Measurements from ENCODE around the gene TMX4. TPM values are rescaled to one million over a fixed set of nuclear protein-coding genes. Genes with fewer than 3 reads are reported as not detected.

Gene TMX4
- total RNA-seq, 1 experiment from 2014 or later = 12.0 TPM

DNA sequence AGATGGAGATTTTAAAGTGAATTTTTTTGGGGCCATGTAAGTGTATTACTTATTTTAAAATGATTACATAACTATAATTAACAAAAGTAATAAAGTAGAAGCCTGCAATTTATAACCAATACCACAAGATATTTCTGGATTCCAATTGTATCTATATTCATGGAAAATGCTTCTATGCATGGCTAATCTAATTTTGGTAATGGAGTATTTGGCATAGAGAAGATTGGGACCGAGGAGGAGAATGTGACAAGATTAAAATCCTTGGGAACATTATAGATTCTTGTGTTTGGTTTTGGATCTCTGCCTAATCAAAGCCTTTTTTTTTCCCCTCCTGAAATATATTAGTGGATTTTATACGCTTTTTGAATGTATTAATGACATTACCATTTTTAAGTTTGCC is 12.9 kb upstream of the TMX4 start:
- Histone ChIP-seq H3K4me3 (replicated peaks in 1 of 2; ENCODE audit: low read depth in 1 of 2, low read length in 2 of 2) (no peak overlapping the region), H3K36me3 (ENCODE audit: control insufficient read depth in 1 of 2, insufficient read depth in 2 of 2, low read length in 2 of 2) (no peaks in the 10 kb centered on the region), H3K4me1 (ENCODE audit: control insufficient read depth in 1 of 2, insufficient read depth in 2 of 2, low read length in 2 of 2) (no peaks in the 10 kb centered on the region), H2AFZ (ENCODE audit: low read depth, low read length, poor library complexity, severe bottlenecking) (no peak overlapping the region), H3K9me2 (ENCODE audit: insufficient read depth) (no peaks in the 10 kb centered on the region), H3K79me2 (ENCODE audit: insufficient read depth, low read length) (no peaks in the 10 kb centered on the region), H4K20me1 (ENCODE audit: insufficient read depth) (no peaks in the 10 kb centered on the region), H3K27me3 (ENCODE audit: insufficient read depth, low read length) (no peaks in the 10 kb centered on the region), H3K4me2 (ENCODE audit: low read length) (no peak overlapping the region), H3K9ac (ENCODE audit: low read length) (no peak overlapping the region), H3K27ac (ENCODE audit: low read depth, low read length) (no peak overlapping the region), H3K9me3 (ENCODE audit: control insufficient read depth in 1 of 2, insufficient read depth in 1 of 2, low read depth in 1 of 2, low read length in 2 of 2) (no peaks in the 10 kb centered on the region)
- TF ChIP-seq, protein P1, sequence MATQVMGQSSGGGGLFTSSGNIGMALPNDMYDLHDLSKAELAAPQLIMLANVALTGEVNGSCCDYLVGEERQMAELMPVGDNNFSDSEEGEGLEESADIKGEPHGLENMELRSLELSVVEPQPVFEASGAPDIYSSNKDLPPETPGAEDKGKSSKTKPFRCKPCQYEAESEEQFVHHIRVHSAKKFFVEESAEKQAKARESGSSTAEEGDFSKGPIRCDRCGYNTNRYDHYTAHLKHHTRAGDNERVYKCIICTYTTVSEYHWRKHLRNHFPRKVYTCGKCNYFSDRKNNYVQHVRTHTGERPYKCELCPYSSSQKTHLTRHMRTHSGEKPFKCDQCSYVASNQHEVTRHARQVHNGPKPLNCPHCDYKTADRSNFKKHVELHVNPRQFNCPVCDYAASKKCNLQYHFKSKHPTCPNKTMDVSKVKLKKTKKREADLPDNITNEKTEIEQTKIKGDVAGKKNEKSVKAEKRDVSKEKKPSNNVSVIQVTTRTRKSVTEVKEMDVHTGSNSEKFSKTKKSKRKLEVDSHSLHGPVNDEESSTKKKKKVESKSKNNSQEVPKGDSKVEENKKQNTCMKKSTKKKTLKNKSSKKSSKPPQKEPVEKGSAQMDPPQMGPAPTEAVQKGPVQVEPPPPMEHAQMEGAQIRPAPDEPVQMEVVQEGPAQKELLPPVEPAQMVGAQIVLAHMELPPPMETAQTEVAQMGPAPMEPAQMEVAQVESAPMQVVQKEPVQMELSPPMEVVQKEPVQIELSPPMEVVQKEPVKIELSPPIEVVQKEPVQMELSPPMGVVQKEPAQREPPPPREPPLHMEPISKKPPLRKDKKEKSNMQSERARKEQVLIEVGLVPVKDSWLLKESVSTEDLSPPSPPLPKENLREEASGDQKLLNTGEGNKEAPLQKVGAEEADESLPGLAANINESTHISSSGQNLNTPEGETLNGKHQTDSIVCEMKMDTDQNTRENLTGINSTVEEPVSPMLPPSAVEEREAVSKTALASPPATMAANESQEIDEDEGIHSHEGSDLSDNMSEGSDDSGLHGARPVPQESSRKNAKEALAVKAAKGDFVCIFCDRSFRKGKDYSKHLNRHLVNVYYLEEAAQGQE (IDR thresholded peaks at IDR 0.05; ENCODE audit: low read depth) = no peak
- TF ChIP-seq SP1 (IDR thresholded peaks at IDR 0.05; ENCODE audit: low read depth) = no peak
- no peak for TF ChIP-seq RAD21 (IDR thresholded peaks at IDR 0.05; ENCODE audit: low read depth)
- TF ChIP-seq POLR2AphosphoS5 (IDR thresholded peaks at IDR 0.05; ENCODE audit: low read depth, low read length) = no peak
- TF ChIP-seq CEBPB (IDR thresholded peaks at IDR 0.05; ENCODE audit: low read depth) = no peak
- TF ChIP-seq SIN3A (IDR thresholded peaks at IDR 0.05; ENCODE audit: low read depth) = no peak
- TF ChIP-seq POLR2A (IDR thresholded peaks at IDR 0.05; ENCODE audit: borderline replicate concordance, extremely low read depth, insufficient read depth, insufficient read length) = no peak
- no peak for TF ChIP-seq ZFX (IDR thresholded peaks at IDR 0.05)
- TF ChIP-seq SRF (IDR thresholded peaks at IDR 0.05; ENCODE audit: low read depth) = no peak
- TF ChIP-seq, protein P2, sequence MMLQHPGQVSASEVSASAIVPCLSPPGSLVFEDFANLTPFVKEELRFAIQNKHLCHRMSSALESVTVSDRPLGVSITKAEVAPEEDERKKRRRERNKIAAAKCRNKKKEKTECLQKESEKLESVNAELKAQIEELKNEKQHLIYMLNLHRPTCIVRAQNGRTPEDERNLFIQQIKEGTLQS (IDR thresholded peaks at IDR 0.05) = no peak
- no peak for TF ChIP-seq CBX3 (IDR thresholded peaks at IDR 0.05; ENCODE audit: low read depth)
- no peak for TF ChIP-seq ELF1 (IDR thresholded peaks at IDR 0.05; ENCODE audit: borderline replicate concordance, low read depth)
- TF ChIP-seq YY1 (IDR thresholded peaks at IDR 0.05; ENCODE audit: extremely low read depth, insufficient replicate concordance, low read depth, low read length) = no peak
- TF ChIP-seq, protein P3, sequence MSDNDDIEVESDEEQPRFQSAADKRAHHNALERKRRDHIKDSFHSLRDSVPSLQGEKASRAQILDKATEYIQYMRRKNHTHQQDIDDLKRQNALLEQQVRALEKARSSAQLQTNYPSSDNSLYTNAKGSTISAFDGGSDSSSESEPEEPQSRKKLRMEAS (IDR thresholded peaks at IDR 0.05) = no peak
- TF ChIP-seq, protein P4, sequence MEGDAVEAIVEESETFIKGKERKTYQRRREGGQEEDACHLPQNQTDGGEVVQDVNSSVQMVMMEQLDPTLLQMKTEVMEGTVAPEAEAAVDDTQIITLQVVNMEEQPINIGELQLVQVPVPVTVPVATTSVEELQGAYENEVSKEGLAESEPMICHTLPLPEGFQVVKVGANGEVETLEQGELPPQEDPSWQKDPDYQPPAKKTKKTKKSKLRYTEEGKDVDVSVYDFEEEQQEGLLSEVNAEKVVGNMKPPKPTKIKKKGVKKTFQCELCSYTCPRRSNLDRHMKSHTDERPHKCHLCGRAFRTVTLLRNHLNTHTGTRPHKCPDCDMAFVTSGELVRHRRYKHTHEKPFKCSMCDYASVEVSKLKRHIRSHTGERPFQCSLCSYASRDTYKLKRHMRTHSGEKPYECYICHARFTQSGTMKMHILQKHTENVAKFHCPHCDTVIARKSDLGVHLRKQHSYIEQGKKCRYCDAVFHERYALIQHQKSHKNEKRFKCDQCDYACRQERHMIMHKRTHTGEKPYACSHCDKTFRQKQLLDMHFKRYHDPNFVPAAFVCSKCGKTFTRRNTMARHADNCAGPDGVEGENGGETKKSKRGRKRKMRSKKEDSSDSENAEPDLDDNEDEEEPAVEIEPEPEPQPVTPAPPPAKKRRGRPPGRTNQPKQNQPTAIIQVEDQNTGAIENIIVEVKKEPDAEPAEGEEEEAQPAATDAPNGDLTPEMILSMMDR (IDR thresholded peaks at IDR 0.05 in 2 of 3, conservative IDR thresholded peaks at IDR 0.05 in 1 of 3; ENCODE audit: borderline replicate concordance in 1 of 3, insufficient read depth in 1 of 3, low read depth in 2 of 3, low read length in 2 of 3) = no peak
- TF ChIP-seq EZH2phosphoT487 (IDR thresholded peaks at IDR 0.05; ENCODE audit: borderline replicate concordance) = no peak
- TF ChIP-seq FOSL1 (IDR thresholded peaks at IDR 0.05; ENCODE audit: low read depth) = no peak
- TF ChIP-seq, protein P5, sequence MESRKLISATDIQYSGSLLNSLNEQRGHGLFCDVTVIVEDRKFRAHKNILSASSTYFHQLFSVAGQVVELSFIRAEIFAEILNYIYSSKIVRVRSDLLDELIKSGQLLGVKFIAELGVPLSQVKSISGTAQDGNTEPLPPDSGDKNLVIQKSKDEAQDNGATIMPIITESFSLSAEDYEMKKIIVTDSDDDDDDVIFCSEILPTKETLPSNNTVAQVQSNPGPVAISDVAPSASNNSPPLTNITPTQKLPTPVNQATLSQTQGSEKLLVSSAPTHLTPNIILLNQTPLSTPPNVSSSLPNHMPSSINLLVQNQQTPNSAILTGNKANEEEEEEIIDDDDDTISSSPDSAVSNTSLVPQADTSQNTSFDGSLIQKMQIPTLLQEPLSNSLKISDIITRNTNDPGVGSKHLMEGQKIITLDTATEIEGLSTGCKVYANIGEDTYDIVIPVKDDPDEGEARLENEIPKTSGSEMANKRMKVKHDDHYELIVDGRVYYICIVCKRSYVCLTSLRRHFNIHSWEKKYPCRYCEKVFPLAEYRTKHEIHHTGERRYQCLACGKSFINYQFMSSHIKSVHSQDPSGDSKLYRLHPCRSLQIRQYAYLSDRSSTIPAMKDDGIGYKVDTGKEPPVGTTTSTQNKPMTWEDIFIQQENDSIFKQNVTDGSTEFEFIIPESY (IDR thresholded peaks at IDR 0.05; ENCODE audit: extremely low read depth, insufficient replicate concordance, low read length) = no peak
- BruUV-seq (replicated peaks) = no TSS peak
- intact Hi-C loops (cut with micrococcal nuclease) = loop anchor here (10.0 kb wide), 1 partner anchor 492 kb away; no protein-coding TSS in a partner anchor
- DNase-seq (ENCODE audit: low read depth, low spot score) (no peak), ATAC-seq (no peak)
- ChIA-PET CTCF (interaction anchor here (1.6 kb wide), 1 partner anchor 11 kb away, joined by 7 read pairs; no protein-coding TSS in a partner anchor), RAD21 (ENCODE audit: low non-redundant PET in 1 of 2, low total read pairs in 2 of 2, uncharacterized antibody in 2 of 2, unreplicated experiment in 2 of 2) (no interaction called here), POLR2A (no interaction called here)

All from HCT116 (cell line).